WERI-Rb-1 (cell line): ENCODE data around the gene CBR4.
"Not testable (repeated sequence)": the region's sequence is repeated elsewhere in the genome, so short reads cannot be mapped to it uniquely, and the experiment has no call there.

Experiments
- DNase-seq: peaks from one replicate; pipeline ENCODE4 v3.0.0-alpha.2; 2020
- H3K27ac ChIP-seq: fragments of 250-450 bp; sonication (Bioruptor Pico); 2 replicates; pipeline ENCODE4 v1.5.1; 2020; ENCODE audit warnings: mild to moderate bottlenecking, moderate library complexity
- H3K27me3 ChIP-seq: fragments of 250-450 bp; sonication (Bioruptor Pico); 2 replicates; pipeline ENCODE4 v1.5.1; 2021; ENCODE audit warnings: mild to moderate bottlenecking, low read depth, moderate library complexity; ENCODE audit not compliant: insufficient read depth, severe bottlenecking
- H3K36me3 ChIP-seq: fragments of 250-450 bp; sonication (Bioruptor Pico); 2 replicates; pipeline ENCODE4 v1.5.1; 2020; ENCODE audit warnings: mild to moderate bottlenecking, moderate library complexity
- H3K4me3 ChIP-seq: 2 replicates; pipeline ENCODE4 v1.5.1; 2011; ENCODE audit warnings: low read depth, mild to moderate bottlenecking, control low read depth, low read length
- H3K9me3 ChIP-seq: fragments of 250-450 bp; sonication (Bioruptor Pico); 2 replicates; pipeline ENCODE4 v1.5.1; 2021; ENCODE audit warnings: mild to moderate bottlenecking, moderate library complexity; ENCODE audit not compliant: severe bottlenecking
- TF ChIP-seq, protein P1 (sequence below): IDR thresholded peaks from 2 replicates; pipeline ENCODE4 v1.5.1; 2011; ENCODE audit warnings: low read depth, mild to moderate bottlenecking, control low read depth, inconsistent platforms, low read length

CBR4 gene

DNA sequence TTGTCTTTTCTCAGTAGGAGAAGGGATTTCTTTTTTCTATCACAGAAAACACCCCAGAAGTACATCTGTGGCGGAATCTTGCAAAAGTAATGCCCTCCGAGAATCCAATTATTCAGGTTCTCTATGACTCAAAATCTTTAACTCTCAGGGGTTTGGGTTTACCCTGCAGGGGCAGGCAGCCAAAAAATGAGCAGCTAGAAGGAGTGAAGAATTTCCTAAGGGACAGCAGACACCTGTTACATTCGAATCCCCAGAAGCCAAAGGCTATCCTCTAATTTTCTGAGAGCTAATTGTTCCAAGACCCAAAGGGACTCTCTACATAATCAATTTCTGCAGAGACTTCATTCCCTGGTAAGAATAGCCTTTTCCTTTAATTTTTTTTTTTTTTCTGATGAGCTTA lies 27.5 kb upstream of the CBR4 start:
- Histone ChIP-seq H3K4me3 (no peak overlapping the region), H3K27me3 (no peaks in the 10 kb centered on the region), H3K36me3 (no peaks in the 10 kb centered on the region), H3K27ac (no peak overlapping the region), H3K9me3 (peaks cover 2% of the 10 kb centered on the region)
- TF ChIP-seq, protein P1, sequence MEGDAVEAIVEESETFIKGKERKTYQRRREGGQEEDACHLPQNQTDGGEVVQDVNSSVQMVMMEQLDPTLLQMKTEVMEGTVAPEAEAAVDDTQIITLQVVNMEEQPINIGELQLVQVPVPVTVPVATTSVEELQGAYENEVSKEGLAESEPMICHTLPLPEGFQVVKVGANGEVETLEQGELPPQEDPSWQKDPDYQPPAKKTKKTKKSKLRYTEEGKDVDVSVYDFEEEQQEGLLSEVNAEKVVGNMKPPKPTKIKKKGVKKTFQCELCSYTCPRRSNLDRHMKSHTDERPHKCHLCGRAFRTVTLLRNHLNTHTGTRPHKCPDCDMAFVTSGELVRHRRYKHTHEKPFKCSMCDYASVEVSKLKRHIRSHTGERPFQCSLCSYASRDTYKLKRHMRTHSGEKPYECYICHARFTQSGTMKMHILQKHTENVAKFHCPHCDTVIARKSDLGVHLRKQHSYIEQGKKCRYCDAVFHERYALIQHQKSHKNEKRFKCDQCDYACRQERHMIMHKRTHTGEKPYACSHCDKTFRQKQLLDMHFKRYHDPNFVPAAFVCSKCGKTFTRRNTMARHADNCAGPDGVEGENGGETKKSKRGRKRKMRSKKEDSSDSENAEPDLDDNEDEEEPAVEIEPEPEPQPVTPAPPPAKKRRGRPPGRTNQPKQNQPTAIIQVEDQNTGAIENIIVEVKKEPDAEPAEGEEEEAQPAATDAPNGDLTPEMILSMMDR, result no peak
- DNase-seq, result no peak

DNA sequence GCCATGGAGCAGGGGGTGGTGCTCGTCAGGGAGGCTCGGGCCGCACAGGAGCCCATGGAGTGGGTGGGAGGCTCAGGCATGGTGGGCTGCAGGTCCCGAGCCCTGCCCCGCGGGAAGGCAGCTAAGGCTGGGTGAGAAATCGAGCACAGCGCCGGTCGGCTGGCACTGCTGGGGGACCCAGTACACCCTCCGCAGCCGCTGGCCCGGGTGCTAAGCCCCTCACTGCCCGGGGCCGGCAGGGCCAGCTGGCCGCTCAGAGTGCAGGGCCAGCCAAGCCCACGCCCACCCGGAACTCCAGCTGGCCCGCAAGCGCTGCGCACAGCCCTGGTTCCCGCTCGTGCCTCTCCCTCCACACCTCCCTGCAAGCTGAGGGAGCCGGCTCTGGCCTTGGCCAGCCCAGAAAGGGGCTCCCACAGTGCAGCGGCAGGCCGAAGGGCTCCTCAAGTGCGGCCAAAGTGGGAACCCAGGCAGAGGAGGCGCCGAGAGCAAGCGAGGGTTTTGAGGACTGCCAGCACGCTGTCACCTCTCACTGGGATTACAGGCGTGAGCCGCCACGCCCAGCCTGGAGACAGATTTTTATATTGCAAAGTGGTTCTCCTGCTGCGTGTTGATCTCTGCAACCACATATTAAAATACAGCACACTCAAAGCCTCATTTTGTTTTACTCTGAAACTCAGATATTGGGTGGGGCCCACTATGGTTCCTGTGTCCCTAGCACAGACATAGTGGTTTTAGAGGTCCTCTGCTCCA lies 26.0 kb upstream of the CBR4 start:
- not testable (repeated sequence) for H3K27me3 ChIP-seq, H3K36me3 ChIP-seq, H3K4me3 ChIP-seq, H3K27ac ChIP-seq, DNase-seq, H3K9me3 ChIP-seq

DNA sequence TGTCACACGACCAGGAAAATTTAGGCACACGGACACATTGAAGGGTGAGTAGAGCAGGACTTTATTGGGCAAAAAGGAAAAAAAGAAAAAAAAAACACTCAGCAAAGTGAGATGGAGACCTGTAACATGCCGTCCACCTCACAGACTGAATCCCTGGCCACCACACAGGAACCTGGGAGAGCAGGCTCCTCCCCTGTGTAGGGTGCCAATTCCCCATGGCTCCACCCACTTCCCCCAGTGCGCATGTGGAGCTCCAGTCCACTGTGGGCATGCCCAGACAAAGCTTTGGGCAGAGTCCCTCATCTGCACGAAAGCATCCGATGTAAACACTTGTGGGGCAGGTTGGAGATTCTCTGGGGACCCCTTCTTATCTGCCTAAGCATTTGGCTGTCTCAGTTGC lies 23.6 kb upstream of the CBR4 start:
- Histone ChIP-seq H3K27ac (no peak overlapping the region), H3K4me3 (no peak overlapping the region), H3K36me3 (no peaks in the 10 kb centered on the region), H3K27me3 (no peaks in the 10 kb centered on the region), H3K9me3 (peaks cover 2% of the 10 kb centered on the region)
- peak; percentile 50 for DNase-seq
- TF ChIP-seq, protein P1, result no peak

DNA sequence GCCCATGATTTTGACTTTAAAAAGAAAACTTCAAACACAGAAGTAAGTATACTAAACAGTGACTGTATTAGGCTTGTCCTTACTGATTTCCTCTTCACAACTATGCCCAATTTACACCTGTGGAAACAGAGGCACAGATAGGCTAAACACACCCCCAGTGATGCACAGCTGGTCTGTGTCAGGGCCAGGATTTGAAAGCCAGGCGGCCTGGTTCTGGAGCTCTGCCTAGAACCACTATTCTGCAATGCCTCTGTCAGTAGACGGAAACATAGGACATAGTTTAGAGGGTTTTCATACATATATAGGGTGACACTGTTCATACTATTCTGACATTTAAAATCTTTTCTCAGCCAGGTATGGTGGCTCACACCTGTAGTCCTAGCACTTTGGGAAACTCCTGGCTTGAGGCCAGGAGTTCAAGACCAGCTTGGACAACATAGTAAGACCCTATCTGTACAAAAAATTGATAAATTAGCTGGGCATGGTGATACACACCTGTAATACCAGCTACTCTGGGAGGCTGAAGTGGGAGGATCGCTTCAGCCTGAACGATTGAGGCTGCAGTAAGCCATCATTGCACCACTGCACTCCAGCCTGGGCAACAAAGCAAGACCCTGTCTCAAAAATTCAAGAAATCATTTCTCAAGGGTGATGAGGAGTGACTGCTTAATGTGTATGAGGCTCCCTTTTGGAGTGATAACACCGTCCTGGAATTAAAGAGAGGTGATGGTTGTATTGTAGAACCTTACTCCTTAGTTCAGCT lies 23.0 kb upstream of the CBR4 start:
- no peak overlapping the region for H3K4me3 ChIP-seq
- TF ChIP-seq, protein P1, result no peak
- H3K36me3 ChIP-seq, result no peaks in the 10 kb centered on the region
- no peaks in the 10 kb centered on the region for H3K27me3 ChIP-seq
- no peak overlapping the region for H3K27ac ChIP-seq
- H3K9me3 ChIP-seq, result peaks cover 2% of the 10 kb centered on the region
- DNase-seq, result no peak

DNA sequence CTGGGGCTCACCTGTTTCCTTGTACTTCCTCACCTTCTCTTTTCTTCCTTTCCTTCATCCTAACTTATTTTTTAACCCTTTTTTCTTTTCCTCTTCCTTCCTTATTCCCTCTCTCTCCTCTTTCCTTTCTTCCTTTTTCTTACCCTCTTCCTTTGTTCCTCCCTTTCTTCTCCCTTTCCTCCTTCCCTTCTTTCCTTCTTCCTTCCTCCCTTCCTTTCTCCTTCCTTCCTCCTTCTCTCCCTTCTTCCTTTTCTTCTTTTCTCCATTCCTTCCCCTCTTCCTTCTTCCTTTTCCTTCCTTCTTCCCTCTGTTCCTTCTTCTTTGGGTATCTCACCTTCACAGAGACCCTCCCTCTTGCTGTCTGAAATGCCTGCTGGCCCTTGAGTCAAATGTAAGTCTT lies 22.1 kb upstream of the CBR4 start:
- DNase-seq, result no peak
- TF ChIP-seq, protein P1, result no peak
- no peak overlapping the region for H3K4me3 ChIP-seq
- H3K36me3 ChIP-seq, result no peaks in the 10 kb centered on the region
- no peaks in the 10 kb centered on the region for H3K27me3 ChIP-seq
- no peak overlapping the region for H3K27ac ChIP-seq
- H3K9me3 ChIP-seq, result peaks cover 2% of the 10 kb centered on the region

DNA sequence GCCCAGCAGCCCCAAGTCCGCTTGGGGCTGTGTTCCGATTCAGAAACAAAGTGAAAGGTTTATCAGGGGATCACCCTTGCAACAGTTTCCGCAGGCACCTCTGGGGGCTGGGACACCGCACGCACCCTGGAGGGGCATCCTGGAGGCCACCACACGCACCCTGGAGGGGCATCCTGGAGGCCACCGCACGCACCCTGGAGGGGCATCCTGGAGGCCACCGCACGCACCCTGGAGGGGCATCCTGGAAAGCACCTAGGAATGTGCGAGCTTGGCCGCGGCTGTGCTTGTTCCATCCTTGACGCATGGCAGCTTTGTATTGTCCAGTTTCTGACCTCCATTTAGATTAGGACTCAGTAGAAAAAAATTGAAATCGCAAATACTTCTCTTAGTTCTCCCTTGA lies 21.3 kb upstream of the CBR4 start:
- peaks cover 2% of the 10 kb centered on the region for H3K9me3 ChIP-seq
- no peak for DNase-seq
- H3K27ac ChIP-seq, result no peak overlapping the region
- no peak overlapping the region for H3K4me3 ChIP-seq
- no peaks in the 10 kb centered on the region for H3K27me3 ChIP-seq
- TF ChIP-seq, protein P1, result no peak
- H3K36me3 ChIP-seq, result no peaks in the 10 kb centered on the region
